Osteocyte (in vitro differentiated cells): Measurements from ENCODE around the gene CCDC192. TPM values are rescaled to one million over a fixed set of nuclear protein-coding genes. Genes with fewer than 3 reads are reported as not detected.
A peak's percentile ranks its signal among the peaks of the same experiment; 100 is the strongest.

Experiments used
- DNase-seq: peaks from one replicate; pipeline ENCODE4 v3.0.0; 2021; ENCODE audit warnings: mixed read lengths; ENCODE audit not compliant: unreplicated experiment; ENCODE audit errors: extremely low spot score
- H3K27ac Mint-ChIP-seq: one replicate; pipeline ENCODE4 v1.8.0; 2021; ENCODE audit warnings: mild to moderate bottlenecking, mixed read lengths; ENCODE audit not compliant: unreplicated experiment
- H3K27me3 Mint-ChIP-seq: one replicate; pipeline ENCODE4 v1.8.0; 2021; ENCODE audit warnings: mixed read lengths; ENCODE audit not compliant: unreplicated experiment
- H3K36me3 Mint-ChIP-seq: one replicate; pipeline ENCODE4 v1.8.0; 2021; ENCODE audit warnings: mixed read lengths; ENCODE audit not compliant: unreplicated experiment
- H3K4me1 Mint-ChIP-seq: one replicate; pipeline ENCODE4 v1.8.0; 2021; ENCODE audit warnings: mixed read lengths; ENCODE audit not compliant: unreplicated experiment
- H3K4me3 Mint-ChIP-seq: one replicate; pipeline ENCODE4 v1.8.0; 2021; ENCODE audit warnings: mild to moderate bottlenecking, moderate library complexity, mixed read lengths; ENCODE audit not compliant: unreplicated experiment
- H3K9me3 Mint-ChIP-seq: one replicate; pipeline ENCODE4 v1.8.0; 2021; ENCODE audit warnings: mixed read lengths; ENCODE audit not compliant: unreplicated experiment
- total RNA-seq: library from RNA; stranded (reverse); gene quantifications from 2 replicates; pipeline ENCODE4 v1.2.1, GENCODE V29; 2021
- TF ChIP-seq, protein P1 (sequence below): fragments of 200-600 bp; sonication (generic); IDR thresholded peaks from 2 replicates; pipeline ENCODE4 v1.5.0; 2021; ENCODE audit warnings: antibody characterized with exemption, mild to moderate bottlenecking, moderate library complexity

CCDC192 gene
- total RNA-seq, 1 donor from 2014 or later: not detected

DNA sequence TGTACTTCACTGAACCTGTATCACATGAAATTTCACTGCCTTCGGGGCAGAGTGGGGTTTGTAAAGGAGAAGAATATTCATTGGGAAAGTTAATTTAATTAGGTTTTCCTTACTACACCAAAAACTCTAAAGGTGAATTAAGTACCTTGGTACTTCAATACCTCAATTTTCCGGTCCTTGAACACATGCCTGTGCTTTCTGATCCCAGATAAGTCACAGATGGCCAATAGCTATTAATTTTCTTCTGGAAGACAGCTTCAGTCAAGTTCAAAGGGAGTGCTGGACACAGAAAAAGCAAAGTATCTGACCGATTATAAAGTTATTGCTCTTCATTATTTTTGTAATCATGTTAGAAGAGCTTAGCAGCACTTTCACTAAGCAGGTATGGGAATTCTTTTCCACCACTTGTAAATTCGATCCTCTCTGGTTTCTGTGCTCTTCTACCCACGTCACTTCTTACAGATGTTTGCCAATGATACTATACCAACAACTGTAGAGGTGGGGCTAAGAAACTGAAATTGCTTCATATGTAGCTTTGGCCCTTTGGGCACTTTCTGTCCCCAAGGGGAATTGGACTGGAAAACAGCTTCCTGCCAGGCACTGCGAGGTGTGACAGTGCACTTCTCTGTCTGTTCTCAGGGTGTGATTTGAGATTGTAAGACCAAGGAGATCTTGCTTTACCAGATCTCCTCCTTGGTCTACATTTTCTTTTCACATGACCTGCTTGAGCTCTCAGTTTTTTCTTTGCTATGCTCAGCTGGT, 164.0 kb downstream of the CCDC192 start:
- no peaks in the 10 kb centered on the region for H3K9me3 Mint-ChIP-seq
- peaks cover 17% of the 10 kb centered on the region for H3K4me1 Mint-ChIP-seq
- no peak overlapping the region for H3K4me3 Mint-ChIP-seq
- DNase-seq: no peak
- H3K36me3 Mint-ChIP-seq: no peaks in the 10 kb centered on the region
- H3K27me3 Mint-ChIP-seq: no peaks in the 10 kb centered on the region
- TF ChIP-seq, protein P1, sequence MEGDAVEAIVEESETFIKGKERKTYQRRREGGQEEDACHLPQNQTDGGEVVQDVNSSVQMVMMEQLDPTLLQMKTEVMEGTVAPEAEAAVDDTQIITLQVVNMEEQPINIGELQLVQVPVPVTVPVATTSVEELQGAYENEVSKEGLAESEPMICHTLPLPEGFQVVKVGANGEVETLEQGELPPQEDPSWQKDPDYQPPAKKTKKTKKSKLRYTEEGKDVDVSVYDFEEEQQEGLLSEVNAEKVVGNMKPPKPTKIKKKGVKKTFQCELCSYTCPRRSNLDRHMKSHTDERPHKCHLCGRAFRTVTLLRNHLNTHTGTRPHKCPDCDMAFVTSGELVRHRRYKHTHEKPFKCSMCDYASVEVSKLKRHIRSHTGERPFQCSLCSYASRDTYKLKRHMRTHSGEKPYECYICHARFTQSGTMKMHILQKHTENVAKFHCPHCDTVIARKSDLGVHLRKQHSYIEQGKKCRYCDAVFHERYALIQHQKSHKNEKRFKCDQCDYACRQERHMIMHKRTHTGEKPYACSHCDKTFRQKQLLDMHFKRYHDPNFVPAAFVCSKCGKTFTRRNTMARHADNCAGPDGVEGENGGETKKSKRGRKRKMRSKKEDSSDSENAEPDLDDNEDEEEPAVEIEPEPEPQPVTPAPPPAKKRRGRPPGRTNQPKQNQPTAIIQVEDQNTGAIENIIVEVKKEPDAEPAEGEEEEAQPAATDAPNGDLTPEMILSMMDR: no peak
- H3K27ac Mint-ChIP-seq: no peak overlapping the region

DNA sequence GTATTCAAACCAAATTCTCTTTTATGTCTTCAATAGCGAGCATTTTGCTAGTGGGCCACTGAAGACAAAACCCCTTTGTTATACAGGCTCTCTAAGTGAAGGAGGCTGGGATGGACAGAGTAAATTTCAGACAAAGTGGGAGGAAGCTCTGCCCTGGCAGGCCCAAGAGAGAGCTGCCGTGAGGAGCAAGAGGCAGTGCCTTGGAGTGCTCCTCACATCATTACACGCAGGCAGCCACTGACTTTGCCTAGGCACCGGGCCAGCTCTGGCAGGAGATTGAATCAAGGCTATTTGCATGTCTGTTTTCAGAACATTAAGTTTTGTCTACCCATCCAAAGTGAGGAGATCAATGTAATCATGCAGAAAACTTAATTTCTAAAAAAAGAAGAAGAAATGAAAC, 167.7 kb downstream of the CCDC192 start:
- H3K27me3 Mint-ChIP-seq: no peaks in the 10 kb centered on the region
- no peaks in the 10 kb centered on the region for H3K36me3 Mint-ChIP-seq
- DNase-seq: no peak
- TF ChIP-seq, protein P1: no peak
- H3K4me1 Mint-ChIP-seq: peaks cover 23% of the 10 kb centered on the region
- no peak overlapping the region for H3K4me3 Mint-ChIP-seq
- no peaks in the 10 kb centered on the region for H3K9me3 Mint-ChIP-seq
- peak overlapping the region; percentile 91 for H3K27ac Mint-ChIP-seq

DNA sequence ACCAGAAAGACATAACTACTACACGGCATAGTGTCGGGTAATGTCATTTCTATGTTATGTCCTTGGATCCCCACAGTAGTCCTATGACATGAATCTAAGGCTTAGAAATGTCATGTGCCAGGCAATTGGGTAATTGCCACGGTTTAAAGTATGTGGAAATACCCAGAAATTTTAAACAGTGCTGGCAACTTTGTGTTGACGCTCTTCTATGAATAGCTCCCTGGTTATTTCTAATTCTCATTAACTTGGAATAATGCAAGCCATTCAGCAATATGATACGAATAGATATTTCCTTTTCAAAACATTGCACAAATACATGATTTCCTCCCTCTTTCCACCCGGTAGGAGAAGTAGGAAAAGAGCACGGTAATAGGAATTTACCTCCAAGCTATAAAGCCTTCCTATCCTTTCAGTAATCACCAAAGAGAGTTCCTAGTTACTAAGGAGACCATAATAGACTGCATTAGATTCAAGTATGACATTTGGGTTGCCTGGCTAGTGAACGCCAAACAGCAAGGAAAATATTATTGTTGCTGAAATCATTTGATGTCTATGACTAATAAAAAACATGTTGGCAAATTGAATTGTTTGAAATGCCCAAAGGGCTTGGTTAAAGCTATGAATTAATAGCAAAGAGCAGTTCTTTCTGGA, 168.4 kb downstream of the CCDC192 start:
- no peaks in the 10 kb centered on the region for H3K36me3 Mint-ChIP-seq
- DNase-seq: no peak
- peak overlapping the region; percentile 91 for H3K27ac Mint-ChIP-seq
- no peak overlapping the region for H3K4me3 Mint-ChIP-seq
- no peaks in the 10 kb centered on the region for H3K27me3 Mint-ChIP-seq
- H3K9me3 Mint-ChIP-seq: no peaks in the 10 kb centered on the region
- H3K4me1 Mint-ChIP-seq: peaks cover 23% of the 10 kb centered on the region
- TF ChIP-seq, protein P1: no peak

DNA sequence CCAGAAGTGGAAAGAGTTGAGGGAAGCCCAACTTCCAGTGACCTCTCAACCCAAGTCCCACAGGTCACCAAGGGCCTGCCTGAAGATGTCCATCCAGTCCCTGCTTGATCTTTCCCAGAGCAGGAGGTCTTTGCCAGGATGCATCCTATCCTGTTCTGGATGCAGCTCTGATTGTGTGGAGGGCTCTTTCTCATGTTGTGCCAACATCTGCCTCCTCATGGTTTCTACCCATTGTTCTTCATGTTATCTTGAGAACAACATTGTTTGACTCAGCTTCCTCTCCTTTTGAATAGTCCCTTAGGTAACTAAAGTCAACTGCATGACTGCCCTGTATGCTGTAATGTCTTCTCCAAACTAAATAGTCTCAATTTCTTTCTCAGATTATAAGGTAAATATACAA, 169.3 kb downstream of the CCDC192 start:
- no peaks in the 10 kb centered on the region for H3K36me3 Mint-ChIP-seq
- H3K9me3 Mint-ChIP-seq: no peaks in the 10 kb centered on the region
- peak overlapping the region; percentile 91 for H3K27ac Mint-ChIP-seq
- H3K4me3 Mint-ChIP-seq: no peak overlapping the region
- TF ChIP-seq, protein P1: no peak
- peaks cover 23% of the 10 kb centered on the region for H3K4me1 Mint-ChIP-seq
- DNase-seq: no peak
- no peaks in the 10 kb centered on the region for H3K27me3 Mint-ChIP-seq

DNA sequence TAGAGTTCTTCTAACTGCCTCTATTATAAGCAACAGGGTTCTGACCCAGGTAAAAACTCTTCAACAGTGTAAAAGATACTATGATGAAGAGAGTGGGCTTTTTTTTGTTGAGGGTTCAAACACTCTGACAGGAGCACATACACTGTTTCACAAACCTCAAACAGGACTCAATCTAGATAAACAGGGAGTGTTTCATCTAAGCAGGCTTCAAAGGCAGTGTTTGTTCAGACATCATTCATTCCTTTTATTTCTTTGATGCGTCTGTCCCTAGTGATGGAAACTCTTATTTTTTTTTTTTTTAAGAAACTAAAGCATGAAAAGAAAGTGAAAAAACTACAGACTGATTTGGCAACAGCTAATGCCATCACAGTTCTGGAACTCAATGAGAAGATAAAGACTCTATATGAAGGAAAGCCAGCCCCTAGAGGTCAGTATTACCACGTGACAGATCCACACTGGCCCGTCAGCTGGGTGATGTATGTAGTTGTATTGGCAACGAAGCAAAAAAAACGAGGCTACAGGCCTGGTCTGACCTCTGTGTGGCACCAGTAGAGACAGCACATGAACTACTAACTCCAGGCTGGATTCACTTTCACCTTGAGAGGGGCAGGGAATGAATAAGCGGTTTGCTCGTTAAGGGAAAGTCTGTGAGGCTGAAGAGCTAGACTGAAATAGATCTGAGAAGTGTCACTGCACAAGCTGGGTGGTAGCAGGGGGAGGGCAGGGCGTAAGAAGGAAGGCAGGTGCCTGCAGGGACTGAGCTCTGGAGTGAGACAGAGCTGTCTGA, 172.2 kb downstream of the CCDC192 start:
- TF ChIP-seq, protein P1: peak; percentile 60
- Mint-ChIP-seq H3K4me1 (peaks cover 23% of the 10 kb centered on the region), H3K36me3 (no peaks in the 10 kb centered on the region), H3K9me3 (no peaks in the 10 kb centered on the region), H3K27me3 (no peaks in the 10 kb centered on the region), H3K27ac (no peak overlapping the region), H3K4me3 (no peak overlapping the region)
- no peak for DNase-seq
